OCI-LY3 (cell line): ENCODE data around the gene JAM3.
"Not testable (repeated sequence)": the region's sequence is repeated elsewhere in the genome, so short reads cannot be mapped to it uniquely, and the experiment has no call there.

Experiments
- H2AFZ ChIP-seq: fragments of 200-600, 300-600 bp; shearing (Covaris generic); 2 replicates; pipeline ENCODE4 v1.6.0; 2014; ENCODE audit warnings: antibody characterized with exemption, low read depth, low read length
- H3K27ac ChIP-seq: fragments of 200-600, 300-600 bp; sonication (generic); 2 replicates; pipeline ENCODE4 v1.5.1; 2014; ENCODE audit warnings: mild to moderate bottlenecking, low read length, moderate library complexity, mixed read lengths
- H3K27me3 ChIP-seq: fragments of 200-600, 300-600 bp; sonication (generic); 2 replicates; pipeline ENCODE4 v1.6.1; 2014; ENCODE audit warnings: low read depth, low read length, mixed read lengths
- H3K36me3 ChIP-seq: fragments of 200-600, 300-600 bp; sonication (generic); replicated peaks from 2 replicates; pipeline ENCODE3; 2014; ENCODE audit warnings: low read depth, low read length, mixed read lengths
- H3K4me1 ChIP-seq: fragments of 300-600, 200-600 bp; sonication (generic); 2 replicates; pipeline ENCODE4 v1.6.1; 2014; ENCODE audit warnings: low read length, mixed read lengths
- H3K4me2 ChIP-seq: fragments of 200-600, 300-600 bp; sonication (generic); 2 replicates; pipeline ENCODE4 v1.6.1; 2014; ENCODE audit warnings: low read length, mixed read lengths
- H3K4me3 ChIP-seq: fragments of 300-600, 200-600 bp; sonication (generic); 2 replicates; pipeline ENCODE4 v1.5.1; 2014; ENCODE audit warnings: antibody characterized with exemption, mild to moderate bottlenecking, low read length, moderate library complexity
- H3K79me2 ChIP-seq: fragments of 300-600, 200-600 bp; shearing (Covaris generic); 2 replicates; pipeline ENCODE4 v1.6.1; 2014; ENCODE audit warnings: mild to moderate bottlenecking, low read length, mixed read lengths
- H3K9ac ChIP-seq: fragments of 300-600, 200-600 bp; shearing (Covaris generic); 2 replicates; pipeline ENCODE4 v1.6.0; 2014; ENCODE audit warnings: mild to moderate bottlenecking, low read length, moderate library complexity
- H3K9me3 ChIP-seq: fragments of 200-600, 300-600 bp; shearing (Covaris generic); 2 replicates; pipeline ENCODE4 v1.6.1; 2014; ENCODE audit warnings: low read length, mixed read lengths; ENCODE audit not compliant: insufficient read depth
- H4K20me1 ChIP-seq: fragments of 200-600, 300-600 bp; sonication (generic); 2 replicates; pipeline ENCODE4 v1.6.1; 2016; ENCODE audit warnings: low read length, mixed read lengths; ENCODE audit not compliant: insufficient read depth
- CTCF ChIP-seq: fragments of 200-600, 300-600 bp; sonication (generic); IDR thresholded peaks from 2 replicates; pipeline ENCODE4 v1.5.1; 2014; ENCODE audit warnings: antibody characterized with exemption, low read length, low read depth
- EZH2phosphoT487 ChIP-seq: fragments of 200-600 bp; shearing (Covaris generic); IDR thresholded peaks from 2 replicates; pipeline ENCODE4 v1.6.1; 2018; ENCODE audit warnings: antibody characterized with exemption, mixed run types, low read depth

Gene JAM3

GRCh38 chr11:134082990-134083389 lies 14.1 kb downstream of the JAM3 start:
- H4K20me1 ChIP-seq, result no peaks in the 10 kb centered on the region
- no peak overlapping the region for H2AFZ ChIP-seq
- H3K4me2 ChIP-seq, result no peak overlapping the region
- no peaks in the 10 kb centered on the region for H3K36me3 ChIP-seq
- no peaks in the 10 kb centered on the region for H3K4me1 ChIP-seq
- no peak overlapping the region for H3K9ac ChIP-seq
- no peak overlapping the region for H3K27ac ChIP-seq
- H3K27me3 ChIP-seq, result peaks cover 15% of the 10 kb centered on the region
- TF ChIP-seq EZH2phosphoT487 (no peak), CTCF (no peak)
- no peaks in the 10 kb centered on the region for H3K79me2 ChIP-seq
- H3K4me3 ChIP-seq, result no peak overlapping the region
- H3K9me3 ChIP-seq, result no peaks in the 10 kb centered on the region

DNA sequence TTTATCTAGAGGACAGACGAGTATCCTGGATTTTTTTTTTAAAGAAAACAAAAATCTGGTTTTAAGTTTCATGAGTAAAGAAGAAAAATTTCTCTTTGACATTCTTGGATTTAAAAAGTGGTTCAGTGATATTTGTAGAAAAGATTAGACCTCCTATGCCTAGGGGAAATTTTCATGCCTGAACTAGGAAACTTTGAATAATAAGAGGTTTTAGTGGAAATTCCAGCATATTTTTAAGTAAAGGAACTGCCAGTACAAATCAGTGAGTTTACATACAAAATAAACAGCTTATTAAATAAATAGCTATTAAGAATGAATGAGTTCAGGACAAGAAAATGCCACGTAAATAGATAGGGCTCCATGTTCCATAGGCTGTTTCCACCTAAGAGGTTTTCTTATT lies 17.5 kb downstream of the JAM3 start:
- no peak for TF ChIP-seq CTCF
- no peak for TF ChIP-seq EZH2phosphoT487
- Histone ChIP-seq H3K4me1 (no peaks in the 10 kb centered on the region), H3K9ac (no peak overlapping the region), H2AFZ (no peak overlapping the region), H3K4me2 (no peak overlapping the region), H3K27ac (no peak overlapping the region), H3K79me2 (no peaks in the 10 kb centered on the region), H3K27me3 (peaks cover 16% of the 10 kb centered on the region), H4K20me1 (no peaks in the 10 kb centered on the region), H3K9me3 (no peaks in the 10 kb centered on the region), H3K36me3 (no peaks in the 10 kb centered on the region), H3K4me3 (no peak overlapping the region)

DNA sequence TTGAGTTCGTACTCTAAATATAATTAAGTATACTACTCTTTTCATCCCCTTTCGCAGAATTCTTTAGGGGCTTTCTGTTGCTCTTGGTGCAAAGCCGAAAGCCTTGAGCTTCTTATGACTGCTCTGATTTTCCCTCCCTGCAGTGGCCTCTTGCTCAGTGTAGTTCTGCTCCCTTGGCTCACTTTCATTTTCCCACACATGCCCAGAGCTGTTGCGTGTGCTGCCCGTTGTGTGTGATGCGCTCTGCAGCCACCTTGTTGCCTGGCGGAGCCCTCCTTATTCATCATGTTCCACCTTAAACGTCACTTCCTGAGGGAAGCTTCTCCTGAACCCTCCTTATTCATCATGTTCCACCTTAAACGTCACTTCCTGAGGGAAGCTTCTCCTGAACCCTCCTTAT lies 23.1 kb downstream of the JAM3 start:
- H3K4me2 ChIP-seq, H3K9me3 ChIP-seq, H3K4me1 ChIP-seq, H3K27ac ChIP-seq, H3K36me3 ChIP-seq, H2AFZ ChIP-seq, H3K4me3 ChIP-seq, H4K20me1 ChIP-seq, H3K9ac ChIP-seq, H3K79me2 ChIP-seq: not testable (repeated sequence)
- H3K27me3 ChIP-seq, result peaks cover 14% of the 10 kb centered on the region

DNA sequence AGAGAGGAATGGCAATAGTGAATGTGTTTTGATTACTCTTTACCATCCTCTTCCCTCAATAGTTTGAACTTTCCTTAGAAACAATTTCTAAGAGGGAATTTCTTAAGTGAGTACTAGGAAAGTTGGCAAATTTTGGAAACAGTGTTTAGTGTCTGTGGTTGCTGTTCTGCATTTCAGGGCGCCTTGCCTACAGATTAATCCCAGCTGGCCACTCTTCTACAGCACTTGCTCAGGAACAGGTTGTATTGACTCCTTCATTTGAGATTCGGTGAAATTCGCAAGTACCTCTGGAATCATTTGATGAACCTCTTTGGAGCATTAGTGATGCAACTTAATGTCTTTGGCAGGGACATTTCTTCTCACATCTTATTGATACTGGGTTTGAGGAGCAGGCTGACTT lies 28.3 kb downstream of the JAM3 start:
- Histone ChIP-seq H3K79me2 (no peaks in the 10 kb centered on the region), H3K27me3 (peaks cover 20% of the 10 kb centered on the region), H4K20me1 (no peaks in the 10 kb centered on the region), H3K4me1 (no peaks in the 10 kb centered on the region), H3K4me3 (no peak overlapping the region), H2AFZ (no peak overlapping the region), H3K9ac (no peak overlapping the region), H3K27ac (no peak overlapping the region), H3K36me3 (no peaks in the 10 kb centered on the region), H3K9me3 (no peaks in the 10 kb centered on the region), H3K4me2 (no peak overlapping the region)
- TF ChIP-seq EZH2phosphoT487, result no peak
- TF ChIP-seq CTCF, result no peak

- Histone ChIP-seq H3K9me3 (no peaks in the 10 kb centered on the region), H3K27me3 (peaks cover 20% of the 10 kb centered on the region), H2AFZ (no peak overlapping the region), H3K4me2 (no peak overlapping the region), H3K36me3 (no peaks in the 10 kb centered on the region), H3K9ac (no peak overlapping the region), H3K27ac (no peak overlapping the region), H3K79me2 (no peaks in the 10 kb centered on the region), H4K20me1 (no peaks in the 10 kb centered on the region), H3K4me1 (no peaks in the 10 kb centered on the region), H3K4me3 (no peak overlapping the region)
- TF ChIP-seq EZH2phosphoT487 (no peak), CTCF (peak; percentile 46)
These were observed 29.8 kb downstream of the JAM3 start for GRCh38 chr11:134098566-134099184.
